HEK293 (cell line): ENCODE data around the gene MTUS2.

ENCODE experiments used
- CTCF ChIA-PET: fragments of 350-600 bp; formaldehyde crosslinking; extraction: SDS; loops from one replicate; lab custom pipeline; 2021; ENCODE audit warnings: antibody characterized with exemption; lab: Yijun Ruan, JAX
- POLR2A ChIA-PET: fragments of 300-600 bp; formaldehyde crosslinking; extraction: SDS; loops from one replicate; lab custom pipeline; 2020; ENCODE audit warnings: antibody characterized with exemption, inconsistent platforms; lab: Yijun Ruan, JAX
- H3K27ac ChIP-seq: fragments of 200-500 bp; sonication (Bioruptor generic); 2 replicates; pipeline ENCODE4 v1.5.1; 2014; ENCODE audit warnings: low read depth, low read length, control low read depth, inconsistent platforms; ENCODE audit errors: extremely low read depth
- H3K36me3 ChIP-seq, 2 experiments: fragments of 200-500 bp in 1 of 2; sonication (Bioruptor generic) in 1 of 2; 1 replicate in 1 of 2; 2 replicates in 1 of 2; pipeline ENCODE4 v1.5.1; 2014 to 2017; ENCODE audit warnings: inconsistent platforms in 2 of 2, low read length in 2 of 2; ENCODE audit not compliant: control insufficient read depth in 2 of 2, insufficient read depth in 1 of 2
- H3K4me1 ChIP-seq: fragments of 200-500 bp; sonication (Bioruptor generic); 2 replicates; pipeline ENCODE4 v1.5.1; 2014; ENCODE audit warnings: mild to moderate bottlenecking, low read length, inconsistent platforms; ENCODE audit not compliant: control insufficient read depth, insufficient read depth
- H3K4me3 ChIP-seq: 2 replicates; pipeline ENCODE4 v1.5.1; 2011; ENCODE audit warnings: low read depth, mild to moderate bottlenecking, control low read depth, low read length, moderate library complexity
- H3K9me3 ChIP-seq: fragments of 200-500 bp; sonication (Bioruptor generic); 2 replicates; pipeline ENCODE4 v1.5.1; 2014; ENCODE audit warnings: low read depth, low read length, inconsistent platforms; ENCODE audit not compliant: control insufficient read depth, insufficient read depth
- EGR2 ChIP-seq: fragments of 450-650 bp; formaldehyde crosslinking; IDR thresholded peaks from 2 replicates; pipeline ENCODE4 v1.5.1; 2016; ENCODE audit warnings: low read depth, missing biosample characterization, missing genetic modification characterization
- ELK4 ChIP-seq: IDR thresholded peaks from 2 replicates; pipeline ENCODE4 v1.6.1; 2011; ENCODE audit warnings: mild to moderate bottlenecking, low read depth, low read length, borderline replicate concordance
- GLI2 ChIP-seq: fragments of 450-650 bp; formaldehyde crosslinking; IDR thresholded peaks from 2 replicates; pipeline ENCODE4; 2017; ENCODE audit warnings: missing biosample characterization, missing genetic modification characterization, low read depth, borderline replicate concordance
- IKZF3 ChIP-seq: fragments of 450-650 bp; IDR thresholded peaks from 2 replicates; pipeline ENCODE4 v1.5.0; 2018; ENCODE audit warnings: missing biosample characterization, mild to moderate bottlenecking, missing genetic modification characterization, moderate library complexity
- KLF9 ChIP-seq: fragments of 450-650 bp; formaldehyde crosslinking; IDR thresholded peaks from 2 replicates; pipeline ENCODE4 v1.5.1; 2016; ENCODE audit warnings: missing biosample characterization, missing genetic modification characterization, low read depth
- REST ChIP-seq: fragments of 450-650 bp; formaldehyde crosslinking; IDR thresholded peaks from 2 replicates; pipeline ENCODE4 v1.5.1; 2016; ENCODE audit warnings: missing biosample characterization, missing genetic modification characterization
- TRIM28 ChIP-seq: IDR thresholded peaks from 2 replicates; pipeline ENCODE4 v1.6.1; 2011; ENCODE audit warnings: low read length, control low read depth, borderline replicate concordance
- ZBTB10 ChIP-seq: fragments of 450-650 bp; formaldehyde crosslinking; IDR thresholded peaks from 2 replicates; pipeline ENCODE4 v1.5.1; 2016; ENCODE audit warnings: missing biosample characterization, missing genetic modification characterization
- ZNF132 ChIP-seq: fragments of 450-650 bp; formaldehyde crosslinking; IDR thresholded peaks from 2 replicates; pipeline ENCODE4 v1.5.1; 2017; ENCODE audit warnings: missing biosample characterization, missing genetic modification characterization, borderline replicate concordance
- ZNF140 ChIP-seq: fragments of 450-650 bp; formaldehyde crosslinking; IDR thresholded peaks from 2 replicates; pipeline ENCODE4 v1.5.1; 2016; ENCODE audit warnings: missing biosample characterization, missing genetic modification characterization
- ZNF248 ChIP-seq: fragments of 450-650 bp; formaldehyde crosslinking; IDR thresholded peaks from 2 replicates; pipeline ENCODE4 v1.5.1; 2017; ENCODE audit warnings: missing biosample characterization, missing genetic modification characterization
- ZNF266 ChIP-seq: fragments of 450-650 bp; formaldehyde crosslinking; IDR thresholded peaks from 2 replicates; pipeline ENCODE4 v1.5.1; 2016; ENCODE audit warnings: missing biosample characterization, missing genetic modification characterization, low read depth
- ZNF354C ChIP-seq: fragments of 450-650 bp; formaldehyde crosslinking; IDR thresholded peaks from 2 replicates; pipeline ENCODE4 v1.5.1; 2016; ENCODE audit warnings: missing biosample characterization, missing genetic modification characterization, low read depth, borderline replicate concordance
- ZNF513 ChIP-seq: fragments of 450-650 bp; IDR thresholded peaks from 2 replicates; pipeline ENCODE4 v1.5.1; 2018; ENCODE audit warnings: missing biosample characterization, missing genetic modification characterization

The MTUS2 gene

GRCh38 chr13:28958441-28958840 lies 138.3 kb downstream of the MTUS2 start (continued):
- TF ChIP-seq ELK4 = no peak
- no peak for TF ChIP-seq EGR2
- no peak for TF ChIP-seq ZNF513 (tag by site-specific recombination)
- TF ChIP-seq ZNF132 (tag by site-specific recombination) = no peak
- no peak for TF ChIP-seq GLI2 (tag by site-specific recombination)

- Histone ChIP-seq H3K4me3 (no peak overlapping the region), H3K4me1 (no peaks in the 10 kb centered on the region), H3K36me3 (no peaks in the 10 kb centered on the region), H3K9me3 (no peaks in the 10 kb centered on the region), H3K27ac (no peak overlapping the region)
- TF ChIP-seq ZNF266 (tag by site-specific recombination) (no peak), REST (tag by site-specific recombination) (no peak), ZNF248 (tag by site-specific recombination) (no peak), ZBTB10 (tag by site-specific recombination) (no peak), KLF9 (no peak)
- ChIA-PET CTCF (no interaction called here), POLR2A (no interaction called here)
These were observed 143.9 kb downstream of the MTUS2 start for GRCh38 chr13:28964052-28964451.

- ChIA-PET POLR2A (no interaction called here), CTCF (no interaction called here)
- Histone ChIP-seq H3K27ac (no peak overlapping the region), H3K4me3 (no peak overlapping the region), H3K9me3 (no peaks in the 10 kb centered on the region), H3K4me1 (no peaks in the 10 kb centered on the region), H3K36me3 (no peaks in the 10 kb centered on the region)
- no peak for TF ChIP-seq ZNF140 (tag by site-specific recombination)
- TF ChIP-seq ZNF354C (tag by site-specific recombination) = no peak
- TF ChIP-seq TRIM28 = no peak
- TF ChIP-seq IKZF3 = no peak
- TF ChIP-seq, all 188 proteins: peak for 0
These were observed 144.7 kb downstream of the MTUS2 start for GRCh38 chr13:28964803-28965202.
